Thoracic aorta (tissue), 2 donors: ENCODE results near the gene BFSP1. TPM values are rescaled to one million over a fixed set of nuclear protein-coding genes. Genes with fewer than 3 reads are reported as not detected.

Experiments
- ATAC-seq: fragments of 150-250 bp; one replicate; pipeline ENCODE4 v1.8.0; 2017; ENCODE audit warnings: low read depth; ENCODE audit not compliant: insufficient number of reproducible peaks, low FRiP score
- DNase-seq: peaks from one replicate; pipeline ENCODE4 v3.0.0-alpha.2; 2020; ENCODE audit warnings: low spot score
- H3K27ac ChIP-seq, 2 donors: fragments of 200-600 bp; sonication (generic); 1 replicate in 1 of 2; 2 replicates in 1 of 2; pipeline ENCODE4 v1.5.1; 2016; ENCODE audit warnings: mild to moderate bottlenecking in 2 of 2, moderate library complexity in 2 of 2
- H3K27me3 ChIP-seq: fragments of 200-600 bp; sonication (generic); replicated peaks from 2 replicates; pipeline ENCODE4 v1.6.0; 2016; ENCODE audit warnings: mild to moderate bottlenecking; ENCODE audit not compliant: insufficient read depth
- H3K36me3 ChIP-seq: fragments of 200-600 bp; sonication (generic); one replicate; pipeline ENCODE4 v1.5.1; 2016
- H3K4me1 ChIP-seq, 2 donors: fragments of 200-600 bp; sonication (generic); 1 replicate in 1 of 2; 2 replicates in 1 of 2; pipeline versions ENCODE4 v1.5.1 to v1.6.0; 2016; ENCODE audit warnings: low read depth in 2 of 2, mild to moderate bottlenecking in 1 of 2; ENCODE audit not compliant: control insufficient read depth in 1 of 2
- H3K4me3 ChIP-seq: fragments of 200-600 bp; sonication (generic); 2 replicates; pipeline ENCODE4 v1.5.1; 2016; ENCODE audit warnings: mild to moderate bottlenecking
- H3K9me3 ChIP-seq: fragments of 200-600 bp; sonication (generic); 2 replicates; pipeline ENCODE4 v1.5.1; 2016
- CTCF ChIP-seq: fragments of 200-600 bp; sonication (generic); IDR thresholded peaks from one replicate; pipeline ENCODE4 v1.5.1; 2019; ENCODE audit warnings: antibody characterized with exemption
- total RNA-seq, 2 donors: library from RNA; depleted of rRNA; stranded (reverse); fragments of >200 nt; gene quantifications; one replicate each; pipeline versions ENCODE4 v1.1.0 to v1.2.3, GENCODE V29; 2016

BFSP1 gene
- total RNA-seq, 2 donors from 2014 or later, result 2.4 to 3.0 TPM

GRCh38 chr20:17479063-17479657 is 52.0 kb downstream of the BFSP1 start:
- Histone ChIP-seq H3K4me1 (no peaks in the 10 kb centered on the region), H3K4me3 (no peak overlapping the region), H3K36me3 (no peaks in the 10 kb centered on the region), H3K9me3 (no peaks in the 10 kb centered on the region), H3K27me3 (no peaks in the 10 kb centered on the region), H3K27ac (no peak overlapping the region)
- DNase-seq (no peak), ATAC-seq (no peak)
- no peak for TF ChIP-seq CTCF

- ATAC-seq (no peak), DNase-seq (no peak)
- Histone ChIP-seq H3K4me1 (no peaks in the 10 kb centered on the region), H3K27ac (no peak overlapping the region), H3K9me3 (no peaks in the 10 kb centered on the region), H3K36me3 (no peaks in the 10 kb centered on the region), H3K27me3 (no peaks in the 10 kb centered on the region), H3K4me3 (no peak overlapping the region)
- no peak for TF ChIP-seq CTCF
Measured at GRCh38 chr20:17473659-17474058, 57.5 kb downstream of the BFSP1 start.

- Histone ChIP-seq H3K27me3 (no peaks in the 10 kb centered on the region), H3K36me3 (no peaks in the 10 kb centered on the region), H3K4me1 (no peaks in the 10 kb centered on the region), H3K27ac (no peak overlapping the region), H3K9me3 (no peaks in the 10 kb centered on the region), H3K4me3 (no peak overlapping the region)
- TF ChIP-seq CTCF, result no peak
- DNase-seq (no peak), ATAC-seq (no peak)
Measured at GRCh38 chr20:17471606-17472187, 59.5 kb downstream of the BFSP1 start.

- no peak overlapping the region for H3K4me3 ChIP-seq
- TF ChIP-seq CTCF, result no peak
- H3K27me3 ChIP-seq, result no peaks in the 10 kb centered on the region
- H3K4me1 ChIP-seq, result no peaks in the 10 kb centered on the region
- H3K36me3 ChIP-seq, result no peaks in the 10 kb centered on the region
- H3K9me3 ChIP-seq, result no peaks in the 10 kb centered on the region
- ATAC-seq, result no peak
- no peak overlapping the region for H3K27ac ChIP-seq
- DNase-seq, result no peak
Measured at GRCh38 chr20:17470973-17471372, 60.2 kb downstream of the BFSP1 start.

- DNase-seq (no peak), ATAC-seq (no peak)
- Histone ChIP-seq H3K27ac (no peak overlapping the region), H3K36me3 (no peaks in the 10 kb centered on the region), H3K4me1 (no peaks in the 10 kb centered on the region), H3K4me3 (no peak overlapping the region), H3K27me3 (no peaks in the 10 kb centered on the region), H3K9me3 (no peaks in the 10 kb centered on the region)
- TF ChIP-seq CTCF, result no peak
Measured at GRCh38 chr20:17470521-17470920, 60.7 kb downstream of the BFSP1 start.
